ENCODE measurements around the gene TRANK1.

- TF ChIP-seq, protein P1, sequence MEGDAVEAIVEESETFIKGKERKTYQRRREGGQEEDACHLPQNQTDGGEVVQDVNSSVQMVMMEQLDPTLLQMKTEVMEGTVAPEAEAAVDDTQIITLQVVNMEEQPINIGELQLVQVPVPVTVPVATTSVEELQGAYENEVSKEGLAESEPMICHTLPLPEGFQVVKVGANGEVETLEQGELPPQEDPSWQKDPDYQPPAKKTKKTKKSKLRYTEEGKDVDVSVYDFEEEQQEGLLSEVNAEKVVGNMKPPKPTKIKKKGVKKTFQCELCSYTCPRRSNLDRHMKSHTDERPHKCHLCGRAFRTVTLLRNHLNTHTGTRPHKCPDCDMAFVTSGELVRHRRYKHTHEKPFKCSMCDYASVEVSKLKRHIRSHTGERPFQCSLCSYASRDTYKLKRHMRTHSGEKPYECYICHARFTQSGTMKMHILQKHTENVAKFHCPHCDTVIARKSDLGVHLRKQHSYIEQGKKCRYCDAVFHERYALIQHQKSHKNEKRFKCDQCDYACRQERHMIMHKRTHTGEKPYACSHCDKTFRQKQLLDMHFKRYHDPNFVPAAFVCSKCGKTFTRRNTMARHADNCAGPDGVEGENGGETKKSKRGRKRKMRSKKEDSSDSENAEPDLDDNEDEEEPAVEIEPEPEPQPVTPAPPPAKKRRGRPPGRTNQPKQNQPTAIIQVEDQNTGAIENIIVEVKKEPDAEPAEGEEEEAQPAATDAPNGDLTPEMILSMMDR (IDR thresholded peaks at IDR 0.05) = no peak
- no peak for TF ChIP-seq POLR2A (IDR thresholded peaks at IDR 0.05)
These were observed 78.5 kb downstream of the TRANK1 start for GRCh38 chr3:36866368-36866767.
